Neuronal stem cell (in vitro differentiated cells): ENCODE results near the gene CD34.

Experiments used
- DNase-seq: peaks from one replicate; pipeline ENCODE4 v3.0.0-alpha.2; 2013; ENCODE audit warnings: low spot score
- H2AFZ ChIP-seq: one replicate; pipeline ENCODE4 v1.6.1; 2013; ENCODE audit warnings: mild to moderate bottlenecking, low read length, inconsistent platforms
- H2AK5ac ChIP-seq: 2 replicates; pipeline ENCODE4 v1.6.1; 2013; ENCODE audit warnings: low read depth, mild to moderate bottlenecking, inconsistent platforms, low read length, moderate library complexity, mixed read lengths
- H2BK120ac ChIP-seq: 2 replicates; pipeline ENCODE4 v1.6.1; 2013; ENCODE audit warnings: low read depth, mild to moderate bottlenecking, inconsistent platforms, low read length, moderate library complexity, mixed read lengths
- H2BK12ac ChIP-seq: one replicate; pipeline ENCODE4 v1.6.1; 2013; ENCODE audit warnings: low read length, inconsistent platforms
- H2BK15ac ChIP-seq: 2 replicates; pipeline ENCODE4 v1.6.1; 2013; ENCODE audit warnings: mild to moderate bottlenecking, low read length, inconsistent platforms, mixed read lengths
- H2BK5ac ChIP-seq: one replicate; pipeline ENCODE4 v1.6.1; 2013; ENCODE audit warnings: inconsistent platforms, mild to moderate bottlenecking, low read length, moderate library complexity
- H3K14ac ChIP-seq: one replicate; pipeline ENCODE4 v1.6.1; 2013; ENCODE audit warnings: low read length, inconsistent platforms
- H3K18ac ChIP-seq: 2 replicates; pipeline ENCODE4 v1.6.1; 2013; ENCODE audit warnings: low read length, inconsistent platforms
- H3K23ac ChIP-seq: 2 replicates; pipeline ENCODE4 v1.6.1; 2013; ENCODE audit warnings: low read depth, mild to moderate bottlenecking, mixed read lengths, low read length, inconsistent platforms; ENCODE audit not compliant: poor library complexity
- H3K27ac ChIP-seq: replicated peaks from 3 replicates; pipeline ENCODE4 v1.5.1; 2013; ENCODE audit warnings: low read length, inconsistent platforms
- H3K27me3 ChIP-seq, 3 experiments: 2 replicates each; pipeline ENCODE4 v1.6.1; 2013; ENCODE audit warnings: low read length in 3 of 3, mild to moderate bottlenecking in 2 of 3, inconsistent platforms in 1 of 3, low read depth in 1 of 3, mixed read lengths in 1 of 3, moderate library complexity in 1 of 3; ENCODE audit not compliant: control insufficient read depth in 3 of 3, insufficient read depth in 3 of 3
- H3K36me3 ChIP-seq, 2 donors: replicated peaks in 1 of 2; 2 replicates each; pipeline ENCODE4 v1.6.1; 2013; ENCODE audit warnings: low read length in 2 of 2; ENCODE audit not compliant: control insufficient read depth in 2 of 2, insufficient read depth in 2 of 2
- H3K4ac ChIP-seq: 2 replicates; pipeline ENCODE4 v1.6.1; 2013; ENCODE audit warnings: inconsistent platforms, mild to moderate bottlenecking, low read length, moderate library complexity
- H3K4me1 ChIP-seq, 2 donors: 1 replicate in 1 of 2; 2 replicates in 1 of 2; pipeline ENCODE4 v1.6.1; 2013; ENCODE audit warnings: low read length in 2 of 2, low read depth in 1 of 2; ENCODE audit not compliant: control insufficient read depth in 2 of 2, insufficient read depth in 1 of 2
- H3K4me2 ChIP-seq: one replicate; pipeline ENCODE4 v1.6.1; 2013; ENCODE audit warnings: mild to moderate bottlenecking, low read length, inconsistent platforms; ENCODE audit not compliant: insufficient read depth, poor library complexity, severe bottlenecking
- H3K4me3 ChIP-seq, 2 donors: 2 replicates each; pipeline ENCODE4 v1.5.1; 2013; ENCODE audit warnings: low read length in 2 of 2, mild to moderate bottlenecking in 2 of 2, inconsistent platforms in 1 of 2, moderate library complexity in 1 of 2
- H3K79me1 ChIP-seq: one replicate; pipeline ENCODE4 v1.6.1; 2013; ENCODE audit warnings: low read depth, mild to moderate bottlenecking, inconsistent platforms, low read length, moderate library complexity
- H3K9ac ChIP-seq: one replicate; pipeline ENCODE4 v1.6.1; 2013; ENCODE audit warnings: mild to moderate bottlenecking, low read depth, low read length, inconsistent platforms; ENCODE audit not compliant: poor library complexity
- H3K9me3 ChIP-seq, 2 donors: replicated peaks in 1 of 2; 2 replicates each; pipeline versions ENCODE3 to v1.6.1; 2013; ENCODE audit warnings: low read length in 2 of 2, mild to moderate bottlenecking in 2 of 2, inconsistent platforms in 1 of 2, low read depth in 1 of 2, mixed read lengths in 1 of 2, moderate library complexity in 1 of 2; ENCODE audit not compliant: control insufficient read depth in 2 of 2, insufficient read depth in 1 of 2
- H4K8ac ChIP-seq: one replicate; pipeline ENCODE4 v1.6.1; 2013; ENCODE audit warnings: low read depth, mild to moderate bottlenecking, inconsistent platforms, low read length, moderate library complexity
- H4K91ac ChIP-seq: one replicate; pipeline ENCODE4 v1.6.1; 2013; ENCODE audit warnings: low read length, low read depth, mild to moderate bottlenecking, inconsistent platforms; ENCODE audit not compliant: poor library complexity
- WGBS, 2 donors: extraction: QIAGEN DNeasy Blood & Tissue Kit; methylation state at CpG; one replicate each; pipeline ENCODE4 v1.1.7; 2013; ENCODE audit warnings: missing lambda C conversion rate in 2 of 2, mixed read lengths in 1 of 2; ENCODE audit not compliant: insufficient read length in 2 of 2, insufficient replicate concordance in 1 of 2; ENCODE audit errors: extremely low coverage in 2 of 2; 5-methylcytosine and 5-hydroxymethylcytosine counted together

The CD34 gene

DNA sequence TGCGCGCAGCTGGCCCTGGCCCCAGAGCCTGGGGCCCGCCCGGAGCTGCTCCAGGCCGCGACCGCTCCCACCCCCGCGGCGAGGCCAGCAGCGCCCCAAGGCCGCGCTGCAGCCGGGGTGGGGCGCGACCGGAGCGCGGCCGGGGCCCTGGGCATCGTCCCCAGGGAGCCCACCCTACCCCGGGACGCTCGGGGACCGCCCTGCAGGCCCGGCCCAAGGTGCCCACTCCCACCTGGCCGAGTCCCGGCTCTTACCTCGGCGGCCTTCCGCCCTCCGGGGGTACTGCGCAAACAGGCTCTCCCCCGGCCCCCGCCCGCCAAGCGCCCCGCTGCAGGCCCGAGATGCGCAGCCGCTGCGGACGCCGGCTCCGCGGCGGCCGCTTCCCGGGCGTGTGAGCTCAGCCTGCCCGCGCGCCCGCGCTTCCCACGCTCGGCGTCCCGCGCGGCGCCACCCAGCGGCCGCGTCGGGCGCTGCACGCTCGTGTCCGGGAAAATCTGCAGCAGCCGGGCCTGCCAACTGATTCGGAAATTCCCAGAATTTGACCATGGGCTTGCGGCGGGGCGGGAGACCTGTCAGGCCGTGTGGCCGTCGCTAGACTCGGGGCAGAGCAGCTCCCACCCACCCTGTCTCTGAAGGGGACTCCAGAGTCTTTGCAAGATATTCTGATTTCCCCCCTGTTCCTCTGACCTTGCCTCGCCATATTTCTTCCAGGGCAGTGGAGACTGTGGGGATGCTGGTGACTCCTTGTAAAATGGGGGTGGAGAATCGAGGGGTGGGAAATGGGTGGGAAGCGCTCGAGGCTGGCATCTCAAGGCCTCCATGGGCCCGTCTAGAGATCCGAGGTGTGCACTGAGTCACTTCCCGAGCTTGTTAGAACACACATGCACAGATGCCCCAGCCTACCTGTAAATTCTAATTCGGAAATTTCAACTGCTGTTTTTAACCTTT is 41.9 kb downstream of the CD34 start:
- Histone ChIP-seq H3K9ac (peak overlapping the region; percentile 83), H3K4me3 (peak overlapping the region; percentile 85 to 86), H3K79me1 (no peaks in the 10 kb centered on the region), H3K9me3 (no peaks in the 10 kb centered on the region), H3K4me2 (peak overlapping the region; percentile 85), H3K36me3 (peaks cover 0 to 39% of the 10 kb centered on the region in 2 donors), H2BK5ac (peak overlapping the region; percentile 58), H3K18ac (peak overlapping the region; percentile 85), H4K8ac (no peak overlapping the region), H4K91ac (no peak overlapping the region), H3K27me3 (peaks cover 0 to 37% (median 16%) of the 10 kb centered on the region in 3 experiments), H2BK15ac (no peak overlapping the region), H3K14ac (peak overlapping the region; percentile 39), H3K27ac (no peak overlapping the region), H2AK5ac (peak overlapping the region; percentile 29), H3K23ac (peak overlapping the region; percentile 67), H3K4me1 (peaks cover 0 to 5% of the 10 kb centered on the region in 2 donors), H2BK12ac (no peak overlapping the region), H3K4ac (no peak overlapping the region), H2AFZ (peak overlapping the region; percentile 94), H2BK120ac (no peak overlapping the region)
- peak; percentile 86 for DNase-seq
- no CpG with 5 or more reads among the region's 87 CpGs for WGBS, 2 donors

DNA sequence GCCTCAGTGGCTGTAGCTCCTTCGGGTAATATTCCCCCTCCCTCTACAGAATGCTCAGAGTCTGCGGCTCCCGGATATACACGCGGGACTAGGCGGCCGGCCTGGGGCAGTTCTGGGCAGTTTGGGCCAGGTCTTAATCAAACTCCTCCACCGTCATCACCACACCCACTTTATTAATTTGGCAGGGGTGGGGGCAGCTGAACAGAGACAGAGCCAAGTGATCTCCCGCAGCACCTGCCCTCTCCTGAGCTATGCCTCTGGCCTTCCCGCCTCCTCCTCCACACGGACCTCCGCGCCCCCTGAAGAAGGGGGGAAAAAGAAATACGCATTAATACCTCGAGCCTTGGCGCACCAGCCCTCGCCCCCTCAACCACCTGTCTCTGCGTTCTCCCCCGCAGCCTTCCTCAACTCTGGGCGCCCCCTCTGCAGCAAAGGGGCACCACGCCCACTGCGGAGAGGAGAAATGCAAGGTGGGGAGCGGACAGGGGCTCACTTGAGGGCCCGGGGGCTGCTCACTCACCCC is 42.6 kb downstream of the CD34 start:
- H3K9me3 ChIP-seq: no peaks in the 10 kb centered on the region
- H2AFZ ChIP-seq: peak overlapping the region; percentile 94
- H3K4me1 ChIP-seq: peaks cover 0 to 5% of the 10 kb centered on the region in 2 donors
- H3K27me3 ChIP-seq: peaks cover 0 to 33% (median 16%) of the 10 kb centered on the region in 3 experiments
- H3K14ac ChIP-seq: peak overlapping the region; percentile 39
- no peaks in the 10 kb centered on the region for H3K79me1 ChIP-seq
- peak overlapping the region; percentile 85 for H3K4me2 ChIP-seq
- H3K4me3 ChIP-seq: peak overlapping the region; percentile 85 to 86
- no peak overlapping the region for H2BK15ac ChIP-seq
- no peak for DNase-seq
- no peak overlapping the region for H3K23ac ChIP-seq
- no peak overlapping the region for H2BK120ac ChIP-seq
- H2BK5ac ChIP-seq: peak overlapping the region; percentile 58
- peak overlapping the region; percentile 85 for H3K18ac ChIP-seq
- H3K4ac ChIP-seq: no peak overlapping the region
- no peak overlapping the region for H4K8ac ChIP-seq
- H3K27ac ChIP-seq: no peak overlapping the region
- peak overlapping the region; percentile 29 for H2AK5ac ChIP-seq
- no CpG with 5 or more reads among the region's 24 CpGs for WGBS, 2 donors
- H3K36me3 ChIP-seq: peaks cover 0 to 46% of the 10 kb centered on the region in 2 donors
- peak overlapping the region; percentile 83 for H3K9ac ChIP-seq
- no peak overlapping the region for H4K91ac ChIP-seq
- no peak overlapping the region for H2BK12ac ChIP-seq

DNA sequence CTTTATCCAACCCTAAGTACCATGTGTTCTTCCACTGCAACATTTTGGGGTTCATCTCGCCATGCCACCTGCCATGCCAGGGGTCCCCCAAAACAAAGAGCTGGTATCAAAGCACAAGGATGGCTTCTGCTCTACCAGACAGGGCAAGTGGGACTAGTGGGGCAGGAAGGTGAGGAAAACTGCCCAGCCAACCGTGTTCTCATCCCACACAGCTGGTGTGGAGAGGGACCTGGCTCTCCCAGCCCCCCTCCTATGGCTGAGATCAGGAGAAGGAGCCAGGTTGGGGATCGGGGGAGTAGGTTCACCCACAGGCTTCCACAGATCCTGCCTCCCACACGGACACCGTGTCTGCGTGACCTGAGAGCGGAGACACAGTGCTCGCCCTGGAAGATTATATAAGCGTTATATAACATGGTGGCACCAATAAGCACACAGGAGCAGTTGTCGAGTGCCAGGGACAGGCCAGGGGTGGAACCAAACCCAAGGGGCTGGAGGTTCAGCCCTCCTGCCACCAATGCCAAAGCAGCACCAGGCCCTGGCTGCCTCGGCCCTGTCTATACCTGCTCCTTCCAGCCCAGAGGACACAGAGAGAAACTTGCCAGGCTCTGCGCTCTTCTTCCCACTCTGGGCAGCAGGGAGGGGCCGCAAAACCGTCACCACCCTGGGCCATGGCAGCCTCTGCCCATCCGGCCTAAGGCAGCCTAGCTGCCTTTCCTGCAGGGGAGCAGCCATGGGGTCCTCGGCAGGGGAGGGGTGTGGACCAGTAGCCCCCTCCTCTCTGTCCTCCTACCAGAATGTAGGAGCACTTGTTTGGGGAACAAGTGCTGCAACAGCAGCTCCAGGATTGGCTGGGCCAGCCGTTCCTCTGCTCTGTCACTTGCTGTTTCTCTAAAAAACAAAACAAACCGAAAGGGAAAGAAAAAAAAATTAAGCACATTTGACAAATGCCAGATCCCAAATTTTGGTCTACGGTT is 43.5 kb downstream of the CD34 start:
- H2BK15ac ChIP-seq: no peak overlapping the region
- peak overlapping the region; percentile 85 for H3K4me2 ChIP-seq
- H3K14ac ChIP-seq: no peak overlapping the region
- H2BK5ac ChIP-seq: no peak overlapping the region
- H3K4me3 ChIP-seq: peak overlapping the region in 1 of 2 donors; percentile 86
- H3K9me3 ChIP-seq: no peaks in the 10 kb centered on the region
- no peak overlapping the region for H3K4ac ChIP-seq
- H3K4me1 ChIP-seq: peaks cover 0 to 5% of the 10 kb centered on the region in 2 donors
- H2BK12ac ChIP-seq: no peak overlapping the region
- no peak for DNase-seq
- WGBS, 2 donors: no CpG with 5 or more reads among the region's 19 CpGs
- H4K91ac ChIP-seq: no peak overlapping the region
- no peak overlapping the region for H2BK120ac ChIP-seq
- H3K18ac ChIP-seq: peak overlapping the region; percentile 23
- H4K8ac ChIP-seq: no peak overlapping the region
- peaks cover 0 to 55% of the 10 kb centered on the region in 2 donors for H3K36me3 ChIP-seq
- H3K27ac ChIP-seq: no peak overlapping the region
- peak overlapping the region; percentile 22 for H2AK5ac ChIP-seq
- H3K23ac ChIP-seq: no peak overlapping the region
- H3K9ac ChIP-seq: no peak overlapping the region
- H2AFZ ChIP-seq: no peak overlapping the region
- peaks cover 0 to 25% (median 16%) of the 10 kb centered on the region in 3 experiments for H3K27me3 ChIP-seq
- H3K79me1 ChIP-seq: no peaks in the 10 kb centered on the region
